RPMI8226 (cell line): ENCODE data around the gene UNG.

Experiments
- DNase-seq: peaks from one replicate; pipeline ENCODE4 v3.0.0-alpha.2; 2015

UNG gene

DNA sequence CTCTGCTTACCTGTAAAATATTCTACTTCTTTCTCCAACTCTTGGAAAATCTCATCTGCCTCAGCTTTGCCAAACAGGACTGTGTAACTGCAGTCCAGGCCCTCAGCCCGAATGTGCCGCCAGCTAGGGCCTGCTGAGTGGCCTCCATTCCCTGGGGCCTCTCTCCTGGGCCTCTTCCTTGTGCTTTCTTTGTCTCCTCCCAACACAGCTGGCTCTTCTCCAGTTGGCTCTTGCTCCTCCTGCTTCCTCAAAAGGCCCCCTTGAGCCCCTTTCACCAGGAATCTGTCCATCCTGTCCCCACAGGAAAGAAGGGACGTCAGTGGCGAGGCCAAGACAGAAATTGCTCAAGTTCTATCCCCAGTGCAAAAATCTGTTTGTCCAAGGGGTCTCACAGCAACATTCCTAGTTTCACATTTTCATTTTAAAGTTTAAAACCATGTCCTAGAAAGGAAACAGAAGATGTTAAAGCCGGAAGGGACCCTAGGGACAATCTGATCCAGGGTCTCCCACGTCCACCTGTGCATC lies 4.8 kb upstream of the UNG start:
- DNase-seq = peak; percentile 20

DNA sequence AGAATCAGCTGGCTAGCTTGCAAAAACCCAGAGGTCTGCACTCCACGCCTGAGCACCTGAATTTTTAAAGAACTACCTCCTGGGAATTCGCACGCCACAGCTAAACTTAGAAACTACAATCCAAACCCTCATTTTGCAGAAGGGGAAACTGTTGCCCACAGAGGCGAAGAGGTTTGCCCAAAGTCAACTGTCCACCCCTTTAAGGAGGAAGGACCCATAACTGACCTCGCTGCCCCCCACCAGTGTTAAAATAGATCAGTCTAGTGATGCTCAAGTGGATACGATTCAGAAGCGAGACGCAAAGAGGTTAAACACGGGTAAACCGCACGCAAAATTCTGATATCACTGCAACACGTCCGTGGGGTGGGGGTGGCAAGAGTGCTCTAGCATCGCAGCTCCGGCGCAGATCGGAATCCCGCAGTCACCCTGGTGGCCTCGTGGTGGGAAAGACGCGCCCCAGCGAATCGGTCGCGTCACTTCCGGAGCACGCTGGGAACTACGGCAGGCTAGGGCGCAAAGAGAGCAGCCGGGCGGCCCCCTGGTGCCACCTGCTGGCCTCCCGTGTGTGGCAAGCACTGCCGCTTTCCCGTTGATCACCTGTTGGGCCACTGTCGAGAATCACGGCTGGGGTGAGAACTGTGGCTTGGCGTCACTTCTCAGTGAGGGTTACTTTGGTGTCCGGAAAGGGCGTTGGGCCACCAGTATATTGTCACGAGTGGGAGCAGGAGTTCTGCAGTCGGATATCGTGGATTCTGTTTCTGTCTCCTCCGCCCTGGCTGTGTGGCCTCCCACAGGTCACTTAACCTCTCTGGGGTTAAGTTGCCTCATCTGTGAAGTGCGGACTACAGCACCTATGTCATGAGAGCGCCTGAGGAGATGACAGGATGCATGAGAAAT lies 4.1 kb upstream of the UNG start, which contains the start of gene ALKBH2:
Gene ALKBH2 (minus strand): TSS at position 451 of the 897 bp plus-strand sequence. CDS start 686 bp downstream, outside the sequence.
- peak; percentile 96 for DNase-seq

DNA sequence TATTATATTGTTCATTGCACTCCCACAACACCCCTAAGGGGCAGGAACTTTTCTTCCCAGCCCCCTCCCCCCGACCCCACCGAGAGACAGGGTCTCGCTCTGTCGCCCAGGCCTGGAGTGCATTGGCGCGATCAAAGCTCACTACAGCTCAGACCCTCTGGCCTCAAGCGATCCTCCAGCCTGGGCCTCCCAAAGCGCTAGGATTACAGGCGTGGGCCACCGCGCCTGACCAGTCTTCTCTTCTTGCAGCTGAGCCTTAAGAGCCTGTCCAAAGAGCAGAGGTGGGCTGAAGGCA lies 310 bp upstream of the UNG start:
- no peak for DNase-seq

DNA sequence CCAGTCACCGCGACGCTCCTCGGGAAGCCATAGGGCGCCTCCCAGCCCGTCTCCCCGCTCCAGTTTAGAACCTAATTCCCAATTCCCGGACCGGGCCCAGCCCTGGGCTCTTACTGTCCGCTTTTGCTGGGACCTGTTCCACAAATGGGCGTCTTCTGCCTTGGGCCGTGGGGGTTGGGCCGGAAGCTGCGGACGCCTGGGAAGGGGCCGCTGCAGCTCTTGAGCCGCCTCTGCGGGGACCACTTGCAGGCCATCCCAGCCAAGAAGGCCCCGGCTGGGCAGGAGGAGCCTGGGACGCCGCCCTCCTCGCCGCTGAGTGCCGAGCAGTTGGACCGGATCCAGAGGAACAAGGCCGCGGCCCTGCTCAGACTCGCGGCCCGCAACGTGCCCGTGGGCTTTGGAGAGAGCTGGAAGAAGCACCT lies 797 bp downstream of the UNG start:
- peak; percentile 54 for DNase-seq

DNA sequence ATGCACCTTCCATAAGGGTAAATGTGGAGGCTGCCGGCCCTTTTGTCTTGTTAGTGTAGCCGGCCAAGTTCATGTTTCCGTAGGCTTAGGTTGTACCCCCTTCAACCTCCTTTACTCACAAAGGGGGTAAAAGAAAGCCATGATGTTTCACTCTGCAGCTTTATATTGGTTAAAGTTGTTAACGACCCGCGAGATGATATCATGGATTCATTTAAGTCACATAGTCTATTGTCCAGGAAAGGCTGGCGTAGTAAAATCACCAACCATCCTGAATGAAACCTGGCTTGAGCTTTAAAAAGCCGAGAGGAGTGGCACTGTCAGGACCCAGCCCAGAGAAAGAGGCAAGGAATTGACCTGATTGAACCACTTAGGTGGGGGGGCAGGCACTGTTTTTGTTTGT lies 1.3 kb downstream of the UNG start:
- DNase-seq = no peak

DNA sequence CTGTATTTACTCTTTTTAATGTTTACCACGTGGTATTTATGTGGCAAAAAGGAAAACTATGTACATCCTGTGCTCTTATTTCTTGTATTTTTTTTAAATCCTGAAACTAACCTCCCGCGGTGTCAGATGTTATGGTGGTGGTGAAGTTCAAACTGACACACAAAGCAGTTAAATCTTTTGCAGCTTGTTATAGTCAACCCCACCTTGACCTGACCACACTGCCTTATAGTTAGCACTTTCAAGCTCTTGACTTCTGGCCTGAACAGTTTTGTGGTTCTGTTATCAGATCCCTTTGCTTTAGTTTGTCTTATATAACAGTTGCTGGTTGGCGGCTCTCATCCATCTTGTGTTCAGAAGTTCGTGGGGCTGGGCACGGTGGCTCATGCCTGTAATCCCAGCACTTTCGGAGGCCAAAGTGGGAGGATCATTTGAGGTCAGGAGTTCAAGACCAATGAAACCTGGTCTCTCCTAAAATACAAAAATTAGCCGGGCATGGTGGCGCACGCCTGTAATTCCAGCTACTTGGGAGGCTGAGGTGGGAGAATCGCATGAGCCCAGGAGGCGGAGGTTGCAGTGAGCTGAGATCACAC lies 2.1 kb downstream of the UNG start:
- no peak for DNase-seq

DNA sequence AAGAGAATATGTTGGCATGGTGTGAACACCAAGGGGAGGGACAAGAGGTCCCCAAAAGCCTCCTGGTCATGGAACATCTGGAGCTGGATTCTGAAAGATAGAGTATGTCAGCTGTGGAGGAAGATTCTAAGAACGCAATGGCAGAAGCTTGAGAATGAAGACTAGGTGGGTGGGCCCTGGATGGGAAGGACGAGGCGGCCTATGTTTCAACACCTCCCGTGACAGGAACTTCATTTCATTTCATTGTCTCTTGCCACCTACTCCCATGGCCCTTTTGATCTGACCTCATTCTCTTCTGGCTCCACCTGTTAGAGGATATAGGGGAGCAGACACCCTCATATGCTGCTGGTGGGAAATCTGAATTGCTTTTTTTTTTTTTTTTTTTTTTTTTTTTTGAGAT lies 3.3 kb downstream of the UNG start:
- DNase-seq = no peak

DNA sequence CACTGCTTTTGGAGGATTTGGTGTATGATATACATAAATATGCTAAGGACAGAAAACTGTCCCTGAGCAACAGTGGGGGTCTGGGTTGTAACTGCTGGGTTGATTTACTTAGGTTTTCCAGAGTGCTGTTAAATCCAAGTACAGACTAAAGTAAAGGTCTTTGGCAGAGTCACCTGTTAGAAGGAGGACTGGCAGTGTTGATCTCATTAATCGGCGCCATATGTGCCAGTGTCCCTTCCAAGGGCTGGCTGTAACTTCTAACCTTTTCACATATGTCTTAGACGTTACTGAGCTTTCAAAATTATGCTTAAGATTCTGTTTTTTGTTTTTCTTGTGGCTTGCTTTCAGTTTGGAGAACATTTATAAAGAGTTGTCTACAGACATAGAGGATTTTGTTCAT lies 5.1 kb downstream of the UNG start:
- DNase-seq = no peak

DNA sequence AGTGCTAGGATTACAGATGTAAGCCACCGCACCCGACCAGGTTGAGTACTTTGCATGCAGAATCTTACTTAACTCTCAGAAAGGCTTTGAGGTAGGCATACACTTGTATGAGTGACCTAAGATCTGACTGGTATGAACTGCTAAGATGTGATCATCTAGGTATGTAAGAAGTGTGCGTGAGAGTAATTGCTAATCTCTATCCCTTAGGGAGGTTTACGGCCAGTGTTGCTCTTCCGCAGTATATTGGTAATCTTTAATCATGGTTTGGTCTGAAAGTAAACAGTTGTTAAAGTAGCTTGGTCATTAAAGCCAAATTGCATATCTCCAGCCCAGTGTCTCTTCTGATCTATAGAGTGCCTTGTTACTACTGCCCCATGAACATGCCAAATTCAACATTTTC lies 7.8 kb downstream of the UNG start:
- no peak for DNase-seq

DNA sequence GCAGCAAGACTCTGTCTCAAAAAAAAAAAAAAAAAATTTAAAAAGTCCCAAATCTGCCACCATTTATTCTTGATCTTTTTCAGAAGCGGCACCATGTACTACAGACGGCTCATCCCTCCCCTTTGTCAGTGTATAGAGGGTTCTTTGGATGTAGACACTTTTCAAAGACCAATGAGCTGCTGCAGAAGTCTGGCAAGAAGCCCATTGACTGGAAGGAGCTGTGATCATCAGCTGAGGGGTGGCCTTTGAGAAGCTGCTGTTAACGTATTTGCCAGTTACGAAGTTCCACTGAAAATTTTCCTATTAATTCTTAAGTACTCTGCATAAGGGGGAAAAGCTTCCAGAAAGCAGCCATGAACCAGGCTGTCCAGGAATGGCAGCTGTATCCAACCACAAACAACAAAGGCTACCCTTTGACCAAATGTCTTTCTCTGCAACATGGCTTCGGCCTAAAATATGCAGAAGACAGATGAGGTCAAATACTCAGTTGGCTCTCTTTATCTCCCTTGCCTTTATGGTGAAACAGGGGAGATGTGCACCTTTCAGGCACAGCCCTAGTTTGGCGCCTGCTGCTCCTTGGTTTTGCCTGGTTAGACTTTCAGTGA lies 12.5 kb downstream of the UNG start:
- DNase-seq = no peak

DNA sequence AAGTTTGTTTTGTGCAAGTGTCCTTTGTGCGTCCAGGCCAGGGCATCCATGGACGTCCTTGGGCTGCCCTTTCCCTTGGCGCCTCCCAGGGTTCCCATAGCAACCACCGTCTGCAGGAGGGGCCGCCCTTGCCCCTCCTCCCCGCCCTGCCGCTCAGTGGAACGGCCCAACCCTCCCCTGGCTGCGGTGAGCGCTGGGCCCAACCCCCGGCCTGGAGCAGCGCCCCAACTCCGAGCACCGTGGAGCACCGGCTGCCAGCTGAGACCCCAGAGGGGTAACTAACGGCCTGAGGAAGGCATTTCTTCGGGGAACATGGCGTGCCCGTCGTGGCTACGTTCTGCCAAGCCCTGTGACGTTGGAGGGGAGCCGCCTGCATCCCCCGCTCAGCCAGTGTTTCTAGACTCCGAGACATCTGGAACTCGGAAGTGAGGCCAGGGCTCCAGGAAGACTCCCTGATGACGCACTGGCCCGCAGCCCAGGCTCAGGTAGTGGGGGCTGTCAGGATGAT lies 13.6 kb downstream of the UNG start:
- DNase-seq = no peak

DNA sequence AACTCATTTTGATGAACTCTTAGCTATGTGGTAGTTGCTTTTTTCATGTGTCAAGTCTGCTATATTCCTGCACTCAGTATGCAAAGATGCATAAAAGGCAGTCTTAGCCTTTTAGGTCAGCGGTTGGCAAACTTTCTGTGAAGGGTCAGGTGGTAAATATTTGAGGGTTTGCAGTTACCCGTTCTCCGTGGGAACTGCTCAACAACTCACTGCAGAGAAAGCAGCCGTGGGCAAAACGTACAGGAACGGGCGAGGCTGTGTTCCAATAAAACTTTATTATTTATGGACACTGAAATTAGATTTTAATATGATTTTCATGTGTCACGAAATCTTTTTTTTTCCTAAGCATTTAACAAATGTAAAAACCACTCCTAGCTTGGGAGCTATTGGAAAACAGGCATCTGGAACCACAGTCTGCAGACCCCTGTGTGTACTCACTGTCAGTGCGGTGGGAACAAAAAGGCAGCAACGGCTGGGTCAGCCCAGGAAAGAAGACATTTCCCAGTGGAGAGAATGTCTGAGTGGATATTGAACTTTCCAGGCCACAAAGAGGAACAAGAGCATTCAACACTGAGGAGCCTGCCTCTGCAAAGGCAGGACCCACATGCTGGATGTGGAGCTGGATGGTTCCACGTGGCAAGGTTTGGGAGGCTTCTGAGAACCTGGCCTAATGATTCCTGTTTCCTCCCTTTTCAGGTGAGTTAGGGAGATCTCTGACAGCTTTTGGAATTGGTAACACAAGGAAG lies 15.5 kb downstream of the UNG start:
- DNase-seq = no peak

DNA sequence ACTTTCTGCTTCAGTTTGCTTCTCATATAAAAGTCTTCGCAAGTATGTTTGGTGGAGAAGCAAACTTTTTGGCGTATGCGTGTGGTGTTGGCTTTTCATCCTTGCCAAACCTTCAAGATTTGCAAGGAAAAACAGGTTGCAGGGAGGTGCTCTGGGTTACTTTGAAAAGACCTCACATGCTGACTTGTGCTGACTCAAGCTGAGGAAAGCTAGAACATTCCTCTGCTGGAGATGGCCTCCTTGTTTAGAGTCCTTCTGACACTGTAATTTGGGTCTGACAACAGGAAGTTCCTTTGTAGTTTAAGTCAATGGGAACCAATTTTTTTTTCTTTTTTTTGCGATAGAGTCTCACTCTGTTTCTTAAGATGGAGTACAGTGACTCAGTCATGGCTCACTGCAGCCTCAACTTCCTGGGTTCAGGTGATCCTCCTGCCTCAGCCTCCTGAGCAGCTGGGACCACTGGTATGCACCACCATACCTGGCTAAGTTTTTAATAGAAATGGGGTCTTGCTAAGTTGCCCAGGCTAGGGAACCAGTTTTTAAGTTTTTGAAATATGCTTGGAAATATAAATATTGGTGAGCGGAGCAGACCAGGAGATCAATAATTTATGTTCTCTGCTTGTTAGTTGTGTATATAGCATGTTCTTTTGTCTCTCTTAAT lies 16.4 kb downstream of the UNG start:
- no peak for DNase-seq

DNA sequence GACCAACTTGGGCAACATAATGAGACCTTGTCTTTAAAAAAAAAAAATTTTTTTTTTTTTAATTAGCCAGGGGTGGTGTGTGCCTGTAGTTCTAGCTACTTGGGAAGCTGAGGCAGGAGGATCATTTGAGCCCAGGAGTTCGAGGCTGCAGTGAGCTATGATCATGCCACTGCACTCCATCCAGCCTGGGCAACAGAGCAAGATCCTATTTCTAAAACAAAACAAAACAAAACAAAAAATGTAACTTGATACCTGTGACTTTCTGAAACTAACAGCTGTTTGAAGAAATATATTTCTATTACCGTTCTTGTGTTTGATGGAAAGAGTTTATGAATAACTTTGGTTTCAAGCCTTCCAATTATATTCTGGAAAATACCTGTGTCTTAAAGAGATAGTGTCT lies 17.2 kb downstream of the UNG start:
- DNase-seq = no peak

DNA sequence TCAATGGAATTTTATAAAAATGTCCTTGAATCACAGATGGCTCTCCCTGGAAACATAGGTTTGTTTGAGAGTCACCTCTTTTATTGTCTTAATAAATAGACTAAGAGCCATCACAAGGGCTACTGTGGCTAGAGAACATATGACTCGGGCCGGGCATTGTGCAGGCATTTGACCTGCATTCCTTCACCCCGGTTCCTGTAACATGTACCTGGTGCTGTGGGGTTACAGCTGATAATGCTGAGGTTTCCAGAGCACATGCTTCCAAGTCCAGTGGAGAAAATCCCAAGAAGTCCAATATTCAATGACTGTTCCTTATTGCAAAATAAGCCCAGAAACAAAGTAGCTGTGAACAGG lies 18.0 kb downstream of the UNG start:
- no peak for DNase-seq

DNA sequence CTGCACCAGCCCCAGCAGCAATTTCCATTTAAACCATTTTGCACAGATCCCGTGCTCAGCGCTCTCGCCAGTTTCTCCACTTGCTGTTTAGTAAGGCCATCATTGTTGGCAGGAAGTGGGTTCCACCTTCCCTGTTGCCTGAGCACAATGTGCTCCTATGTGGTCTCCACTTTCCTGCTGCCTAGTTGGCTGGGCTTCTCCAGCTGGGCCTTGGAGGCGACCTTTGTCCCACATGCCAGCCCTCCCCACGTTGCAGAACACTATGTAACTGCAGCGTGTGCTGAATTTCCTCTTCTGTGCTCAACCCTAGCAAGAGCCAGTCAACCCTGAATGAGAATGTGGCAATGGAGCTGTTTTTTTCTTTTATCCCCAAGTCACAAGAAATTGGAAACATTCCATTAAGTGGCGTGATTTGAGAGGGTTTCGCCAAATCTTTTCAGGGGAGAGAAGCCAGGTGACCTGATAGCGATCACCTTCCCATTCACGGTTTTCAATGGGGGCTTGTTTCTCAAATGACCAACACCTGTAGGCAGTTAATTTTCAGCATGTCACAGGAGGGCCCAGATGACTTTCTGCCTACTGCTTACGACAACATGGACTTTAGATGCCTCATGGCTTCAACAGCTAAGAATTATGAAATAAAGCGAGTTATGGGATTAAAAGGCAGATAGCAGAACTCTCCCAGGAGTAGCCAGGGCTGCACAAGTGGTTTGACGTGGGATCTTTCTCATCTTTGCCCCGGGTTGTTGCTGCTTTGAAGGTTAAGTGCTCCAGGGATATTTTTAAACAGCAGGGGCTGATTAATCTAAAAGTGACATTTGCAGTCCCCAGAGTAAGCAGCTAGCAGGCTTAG lies 18.6 kb downstream of the UNG start, which contains the start of gene ACACB:
Gene ACACB (plus strand): TSS at position 830 of the 853 bp plus-strand sequence. CDS start 22,819 bp downstream, outside the sequence.
- DNase-seq = no peak

DNA sequence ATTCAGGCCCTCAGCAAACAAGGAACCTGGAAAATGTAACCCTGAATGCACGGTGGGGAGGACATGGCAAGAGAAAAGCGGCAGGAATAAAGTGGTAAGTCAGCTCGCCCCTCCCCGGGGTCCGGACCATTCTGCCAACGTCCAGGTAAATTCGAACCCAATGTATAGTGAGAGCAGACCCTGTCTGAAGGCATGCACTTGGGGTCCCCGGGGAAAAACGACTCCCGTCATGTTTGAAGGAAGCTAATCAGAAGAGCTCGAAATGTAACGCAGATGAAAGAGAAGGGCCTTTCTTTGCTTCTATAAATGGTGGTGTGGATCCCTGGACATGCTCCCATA lies 19.2 kb downstream of the UNG start:
- DNase-seq = no peak

DNA sequence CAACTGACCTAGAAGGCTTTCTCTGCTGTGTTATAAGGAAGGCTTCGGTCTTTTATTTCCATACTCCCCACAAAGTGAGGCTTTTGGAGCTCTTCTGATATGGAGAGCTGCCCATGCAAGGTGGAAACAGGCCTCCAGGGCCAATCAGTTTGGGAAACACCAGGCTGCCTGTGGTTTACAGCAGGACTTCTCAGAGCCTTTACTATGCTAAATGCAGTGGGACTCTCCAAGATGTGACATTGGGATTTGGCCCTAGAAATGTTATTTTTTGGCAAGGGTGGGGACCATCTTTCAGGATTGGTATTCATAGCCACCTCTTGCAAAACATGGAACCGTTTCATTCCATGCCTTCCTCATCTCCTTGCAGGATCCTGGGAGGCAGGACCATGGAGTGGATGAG lies 22.7 kb downstream of the UNG start:
- no peak for DNase-seq

DNA sequence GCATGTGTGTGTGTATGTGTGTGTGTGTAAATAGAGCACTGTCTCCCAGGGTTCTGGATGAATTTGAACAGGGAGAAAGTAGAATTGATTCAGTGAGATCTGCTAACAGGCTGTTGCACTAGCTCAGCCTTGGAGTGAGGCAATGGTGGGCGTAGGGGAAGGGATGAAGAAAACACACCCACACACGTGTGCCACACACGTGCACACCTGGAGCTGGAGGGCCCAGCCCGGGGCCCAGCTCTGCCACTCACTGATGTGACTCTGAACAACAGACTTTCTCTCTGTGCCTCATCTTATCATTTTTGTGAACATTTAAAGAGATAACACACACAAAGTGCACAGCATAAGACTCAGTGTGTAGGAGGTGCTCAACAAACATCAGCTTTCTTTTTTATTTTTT lies 23.2 kb downstream of the UNG start:
- DNase-seq = no peak

DNA sequence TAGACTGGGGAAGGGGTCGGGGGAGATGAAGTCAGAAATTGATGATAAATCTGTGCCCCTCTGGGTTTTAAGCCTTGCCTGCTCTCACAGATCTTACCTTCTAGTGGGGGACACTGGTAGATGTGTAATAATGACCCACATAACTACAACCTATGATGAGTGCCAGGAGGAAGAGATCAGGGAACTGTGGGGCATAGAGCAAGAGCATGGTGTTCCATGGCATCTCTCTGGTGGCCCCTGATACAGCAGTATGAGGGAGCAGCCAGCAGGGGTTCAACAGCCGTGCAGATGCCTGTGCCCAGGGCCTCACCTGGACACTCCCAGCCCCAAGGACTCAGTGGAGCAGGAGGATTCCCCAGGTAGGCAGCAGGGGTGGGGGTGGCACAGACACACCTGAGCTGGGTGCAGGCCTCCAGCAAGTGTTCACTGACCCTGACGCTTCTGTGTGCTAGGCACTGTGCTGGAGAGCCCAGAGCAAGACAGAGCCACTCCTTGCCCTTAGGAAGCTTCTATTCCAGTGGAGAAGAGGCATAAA lies 24.0 kb downstream of the UNG start:
- DNase-seq = no peak
